ENCODE measurements around the gene GALNT9. TPM values are rescaled to one million over a fixed set of nuclear protein-coding genes. Genes with fewer than 3 reads are reported as not detected.

GALNT9 gene
- total and polyA plus RNA-seq, 4 experiments from 2014 or later, result 0.61 TPM; not detected in 3

DNA sequence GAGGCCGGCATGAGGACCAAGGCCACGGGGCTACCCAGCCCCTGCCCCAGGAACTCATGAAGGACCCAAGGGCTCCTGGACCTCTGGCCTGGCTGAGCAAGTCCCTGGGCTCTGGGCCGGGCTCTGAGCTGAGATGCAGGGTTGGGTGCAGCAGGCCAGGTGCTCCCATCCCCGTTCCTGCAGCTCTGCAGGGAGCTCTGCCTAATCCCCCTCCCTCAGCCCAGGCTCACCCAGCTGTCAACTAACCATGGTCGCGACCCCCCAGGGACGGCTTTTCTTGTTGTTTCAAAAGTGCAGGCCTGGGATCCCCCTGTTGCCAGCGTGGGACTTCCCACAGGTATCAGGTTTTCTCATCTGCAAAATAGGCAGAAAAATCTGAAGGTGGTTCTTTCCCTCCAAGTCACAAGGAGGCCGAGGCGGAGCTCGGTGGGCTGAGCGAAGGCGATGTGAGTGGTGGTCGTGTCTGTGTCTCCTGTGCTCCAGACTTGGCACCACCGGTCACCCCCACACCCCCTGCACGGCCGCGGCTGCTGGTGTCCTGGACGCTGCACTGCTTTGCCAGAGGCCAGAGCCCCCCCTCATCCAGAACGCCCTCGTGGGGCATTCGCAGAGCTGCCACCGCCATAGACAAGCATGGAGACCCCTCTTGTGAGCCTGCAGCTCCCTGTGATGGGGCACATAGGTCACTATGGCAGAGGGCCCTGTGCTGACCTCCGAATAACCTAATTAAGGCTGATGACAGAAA, 22.5 kb upstream of the GALNT9 start:
- no peaks in the 10 kb centered on the region for H3K27me3 ChIP-seq (ENCODE audit: insufficient read depth, low read length)
- Mint-ChIP-seq H3K9me3 (no peaks in the 10 kb centered on the region), H3K4me3 (no peak overlapping the region), H3K27me3 (peaks cover 5 to 7% of the 10 kb centered on the region in 2 donors), H3K27ac (no peak overlapping the region), H3K4me1 (no peaks in the 10 kb centered on the region), H3K36me3 (no peaks in the 10 kb centered on the region)
- no peak overlapping the region for H3K4me3 ChIP-seq (ENCODE audit: low read length in 2 of 2)
- CTCF ChIA-PET (ENCODE audit: partially characterized antibody), result no interaction called here
- POLR2A ChIA-PET (ENCODE audit: partially characterized antibody), result no interaction called here
- DNase-seq, result no peak
- no peaks in the 10 kb centered on the region for H3K4me1 ChIP-seq (ENCODE audit: insufficient read depth, low read length)
- no peaks in the 10 kb centered on the region for H3K9me3 ChIP-seq (ENCODE audit: control insufficient read depth in 1 of 2, low read length in 2 of 2)
- H3K27ac ChIP-seq (ENCODE audit: low read depth, low read length), result no peak overlapping the region
- intact Hi-C loops (cut with micrococcal nuclease), result no loop called here
- no peaks in the 10 kb centered on the region for H3K36me3 ChIP-seq (ENCODE audit: insufficient read depth, low read length)

DNA sequence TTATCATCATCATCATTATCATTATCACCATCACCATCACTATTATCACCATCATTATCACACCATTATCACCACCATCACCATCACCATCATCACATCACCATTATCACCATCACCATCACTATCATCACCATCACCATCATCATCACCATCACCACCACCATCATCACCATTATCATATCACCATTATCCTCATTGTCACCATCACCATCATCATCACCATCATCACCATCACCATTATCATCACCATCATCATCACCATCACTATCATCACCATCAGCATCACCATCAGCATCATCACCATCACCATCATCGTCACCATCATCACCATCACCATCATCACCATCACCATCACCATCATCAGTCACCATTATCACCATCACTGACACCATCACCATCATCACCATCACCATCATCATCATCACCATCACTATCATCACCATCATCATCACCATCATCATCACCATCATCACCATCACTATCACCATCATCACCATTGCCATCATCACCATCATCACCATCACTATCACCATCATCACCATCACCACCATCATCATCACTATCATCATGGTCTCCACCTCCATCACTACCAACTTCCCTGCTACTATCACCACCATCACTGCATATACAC, 20.2 kb upstream of the GALNT9 start:
- Histone ChIP-seq H3K4me1 (ENCODE audit: insufficient read depth, low read length) (no peaks in the 10 kb centered on the region), H3K27ac (ENCODE audit: low read depth, low read length) (no peak overlapping the region), H3K9me3 (ENCODE audit: control insufficient read depth in 1 of 2, low read length in 2 of 2) (no peaks in the 10 kb centered on the region), H3K27me3 (ENCODE audit: insufficient read depth, low read length) (no peaks in the 10 kb centered on the region), H3K36me3 (ENCODE audit: insufficient read depth, low read length) (no peaks in the 10 kb centered on the region), H3K4me3 (ENCODE audit: low read length in 2 of 2) (no peak overlapping the region)
- Mint-ChIP-seq H3K36me3 (no peaks in the 10 kb centered on the region), H3K27me3 (peaks cover 6 to 7% of the 10 kb centered on the region in 2 donors), H3K27ac (no peak overlapping the region), H3K4me1 (no peaks in the 10 kb centered on the region), H3K4me3 (no peak overlapping the region), H3K9me3 (no peaks in the 10 kb centered on the region)
- ChIA-PET POLR2A (ENCODE audit: partially characterized antibody) (no interaction called here), CTCF (ENCODE audit: partially characterized antibody) (no interaction called here)
- intact Hi-C loops (cut with micrococcal nuclease), result no loop called here
- DNase-seq, result no peak

DNA sequence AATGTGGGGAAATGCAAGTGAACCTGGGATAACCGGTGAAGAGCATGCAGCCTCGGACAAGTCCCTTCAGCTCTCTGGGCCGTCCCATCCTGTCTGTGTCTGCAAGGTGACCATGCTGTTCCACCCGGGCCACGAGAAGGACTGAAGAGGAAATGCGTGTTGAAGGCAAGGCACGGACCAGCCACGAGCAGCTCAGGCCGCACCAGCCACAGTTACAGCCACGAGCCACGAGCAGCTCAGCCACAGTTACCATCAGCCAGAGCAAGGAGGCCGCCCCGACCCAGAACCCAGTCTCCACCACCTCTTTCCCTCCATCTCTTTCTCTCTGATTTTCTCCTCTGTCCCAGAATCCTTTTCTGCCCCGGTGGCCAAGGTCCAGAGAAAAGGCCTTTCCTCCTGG, 18.8 kb upstream of the GALNT9 start:
- ChIA-PET POLR2A (ENCODE audit: partially characterized antibody) (no interaction called here), CTCF (ENCODE audit: partially characterized antibody) (no interaction called here)
- no peaks in the 10 kb centered on the region for H3K36me3 ChIP-seq (ENCODE audit: insufficient read depth, low read length)
- H3K27me3 ChIP-seq (ENCODE audit: insufficient read depth, low read length), result no peaks in the 10 kb centered on the region
- H3K9me3 Mint-ChIP-seq, result no peaks in the 10 kb centered on the region
- no peaks in the 10 kb centered on the region for H3K36me3 Mint-ChIP-seq
- peaks cover 6 to 7% of the 10 kb centered on the region in 2 donors for H3K27me3 Mint-ChIP-seq
- H3K4me1 ChIP-seq (ENCODE audit: insufficient read depth, low read length), result no peaks in the 10 kb centered on the region
- no peaks in the 10 kb centered on the region for H3K9me3 ChIP-seq (ENCODE audit: control insufficient read depth in 1 of 2, low read length in 2 of 2)
- H3K4me3 ChIP-seq (ENCODE audit: low read length in 2 of 2), result no peak overlapping the region
- H3K4me1 Mint-ChIP-seq, result peaks cover 0 to under 1% (median under 1%) of the 10 kb centered on the region in 4 donors
- no peak overlapping the region for H3K4me3 Mint-ChIP-seq
- no peak overlapping the region for H3K27ac Mint-ChIP-seq
- no peak overlapping the region for H3K27ac ChIP-seq (ENCODE audit: low read depth, low read length)
- intact Hi-C loops (cut with micrococcal nuclease), result no loop called here
- no peak for DNase-seq

DNA sequence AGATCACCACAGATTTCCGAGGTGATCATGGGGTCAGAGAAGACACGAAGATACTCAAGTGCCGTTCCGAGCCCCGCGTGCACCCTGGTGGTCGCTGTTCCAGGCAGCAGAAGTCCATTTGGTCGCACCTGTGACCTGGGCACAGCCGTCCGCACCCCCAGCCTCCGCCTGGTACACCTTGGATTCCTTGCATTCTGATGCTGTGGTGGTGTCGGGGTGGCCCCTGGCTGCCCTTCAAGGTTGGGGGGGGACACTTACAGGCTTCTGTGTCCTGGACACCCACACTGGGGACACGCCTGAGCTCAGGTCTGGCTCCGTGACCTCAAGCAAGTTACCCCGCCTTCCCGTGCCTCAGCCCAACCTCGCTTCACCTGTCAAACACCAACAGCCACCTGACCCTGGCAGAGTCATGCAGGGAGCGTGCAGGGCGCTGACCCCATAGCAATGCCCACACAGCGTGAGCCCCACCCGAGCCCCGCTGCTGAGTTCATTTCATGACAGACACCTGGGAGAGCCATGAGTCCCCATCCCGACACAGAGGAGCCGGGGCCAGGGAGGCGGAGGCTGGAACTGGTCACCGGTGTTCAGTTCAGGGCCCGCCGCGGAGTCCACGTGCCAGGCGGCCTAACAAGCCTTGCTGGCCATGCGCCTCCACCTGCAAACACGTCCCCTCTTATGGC, 17.9 kb upstream of the GALNT9 start:
- H3K9me3 ChIP-seq (ENCODE audit: control insufficient read depth in 1 of 2, low read length in 2 of 2), result peaks cover 0 to 3% of the 10 kb centered on the region in 2 donors
- intact Hi-C loops (cut with micrococcal nuclease), result no loop called here
- no peaks in the 10 kb centered on the region for H3K36me3 ChIP-seq (ENCODE audit: insufficient read depth, low read length)
- H3K4me1 ChIP-seq (ENCODE audit: insufficient read depth, low read length), result no peaks in the 10 kb centered on the region
- no peak overlapping the region for H3K4me3 ChIP-seq (ENCODE audit: low read length in 2 of 2)
- H3K27ac Mint-ChIP-seq, result no peak overlapping the region
- ChIA-PET CTCF (ENCODE audit: partially characterized antibody) (no interaction called here), POLR2A (ENCODE audit: partially characterized antibody) (no interaction called here)
- no peak for DNase-seq
- no peak overlapping the region for H3K27ac ChIP-seq (ENCODE audit: low read depth, low read length)
- no peaks in the 10 kb centered on the region for H3K27me3 ChIP-seq (ENCODE audit: insufficient read depth, low read length)
- H3K36me3 Mint-ChIP-seq, result no peaks in the 10 kb centered on the region
- H3K27me3 Mint-ChIP-seq, result peaks cover 7 to 12% of the 10 kb centered on the region in 2 donors
- H3K4me1 Mint-ChIP-seq, result peaks cover 4 to 7% (median 7%) of the 10 kb centered on the region in 4 donors
- no peaks in the 10 kb centered on the region for H3K9me3 Mint-ChIP-seq
- no peak overlapping the region for H3K4me3 Mint-ChIP-seq

DNA sequence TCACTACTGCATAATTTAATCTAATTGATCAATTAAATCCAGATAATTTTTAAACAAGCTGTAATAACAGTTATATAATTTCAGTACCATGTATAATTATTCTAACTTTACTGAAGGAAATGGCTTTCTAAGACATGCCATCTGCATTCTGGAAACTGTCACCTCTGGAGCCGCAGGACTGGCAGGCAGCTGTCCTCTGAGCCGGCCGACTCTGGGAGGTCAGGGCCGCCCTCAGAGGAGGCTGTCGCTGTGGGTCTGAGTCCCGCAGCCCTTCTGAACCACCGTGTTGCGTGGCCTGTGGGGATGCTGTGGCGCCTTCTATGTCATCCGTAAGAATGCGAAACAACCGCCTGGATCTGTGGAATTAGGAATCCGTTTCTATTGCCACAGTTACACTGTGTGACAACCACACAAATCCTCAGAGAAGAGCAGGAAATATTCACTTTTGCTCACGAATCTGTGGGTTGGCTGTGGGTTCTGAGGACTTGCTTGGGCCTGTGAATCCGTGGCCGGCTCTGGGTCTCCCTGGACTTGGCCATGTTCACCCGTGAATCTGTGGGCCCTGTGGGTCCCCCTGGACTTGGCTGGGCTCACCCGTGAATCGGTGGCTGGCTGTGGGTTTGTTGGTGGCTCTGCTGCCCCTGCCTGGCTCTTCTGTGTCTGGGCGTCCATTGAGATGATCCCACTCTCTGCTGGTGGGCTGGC, 17.2 kb upstream of the GALNT9 start:
- DNase-seq, result no peak
- Histone ChIP-seq H3K4me3 (ENCODE audit: low read length in 2 of 2) (no peak overlapping the region), H3K27me3 (ENCODE audit: insufficient read depth, low read length) (no peaks in the 10 kb centered on the region), H3K36me3 (ENCODE audit: insufficient read depth, low read length) (no peaks in the 10 kb centered on the region), H3K9me3 (ENCODE audit: control insufficient read depth in 1 of 2, low read length in 2 of 2) (peaks cover 0 to 3% of the 10 kb centered on the region in 2 donors), H3K4me1 (ENCODE audit: insufficient read depth, low read length) (no peaks in the 10 kb centered on the region), H3K27ac (ENCODE audit: low read depth, low read length) (no peak overlapping the region)
- POLR2A ChIA-PET (ENCODE audit: partially characterized antibody), result interaction anchor here (0.6 kb wide), 1 partner anchor 350 kb away, joined by 3 read pairs; no protein-coding TSS in a partner anchor
- H3K9me3 Mint-ChIP-seq, result no peaks in the 10 kb centered on the region
- intact Hi-C loops (cut with micrococcal nuclease), result no loop called here
- peaks cover 5 to 8% (median 7%) of the 10 kb centered on the region in 4 donors for H3K4me1 Mint-ChIP-seq
- CTCF ChIA-PET (ENCODE audit: partially characterized antibody), result no interaction called here
- H3K27ac Mint-ChIP-seq, result no peak overlapping the region
- H3K27me3 Mint-ChIP-seq, result peaks cover 6 to 7% of the 10 kb centered on the region in 2 donors
- no peak overlapping the region for H3K4me3 Mint-ChIP-seq
- H3K36me3 Mint-ChIP-seq, result no peaks in the 10 kb centered on the region

DNA sequence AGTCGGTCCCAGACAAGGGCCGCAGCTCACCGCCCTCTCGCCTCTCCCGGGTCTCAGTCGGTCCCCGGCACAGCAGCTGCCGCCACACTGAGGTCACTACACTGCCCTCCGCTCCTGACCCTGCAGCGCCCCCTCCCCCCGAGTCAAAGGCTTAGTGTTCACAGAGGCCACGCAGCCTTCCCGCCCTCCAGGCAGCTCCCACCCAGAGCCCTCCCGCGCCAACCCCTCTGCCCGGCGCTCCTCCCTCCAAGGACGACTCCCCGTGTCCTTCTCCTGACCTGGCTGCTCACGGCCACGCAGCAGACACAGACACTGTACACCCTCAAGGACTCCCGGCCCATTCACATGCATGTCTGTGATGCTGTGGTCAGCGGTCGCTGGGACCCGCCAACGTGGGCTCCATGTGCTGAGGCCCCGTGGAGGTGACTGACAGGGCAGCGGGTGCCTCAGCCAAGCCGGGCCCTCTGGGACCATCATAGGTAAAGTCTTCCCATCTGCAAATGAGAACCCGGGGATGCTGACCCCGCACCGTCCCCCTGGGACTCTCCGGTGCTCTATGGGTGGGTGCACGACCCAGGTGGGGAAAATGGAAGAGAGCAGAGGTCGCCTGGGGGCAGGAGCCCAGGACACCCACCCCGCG, 16.3 kb upstream of the GALNT9 start:
- Mint-ChIP-seq H3K4me3 (no peak overlapping the region), H3K4me1 (peaks cover 5 to 8% (median 7%) of the 10 kb centered on the region in 4 donors), H3K27me3 (peaks cover 4 to 9% of the 10 kb centered on the region in 2 donors), H3K36me3 (no peaks in the 10 kb centered on the region), H3K27ac (no peak overlapping the region), H3K9me3 (no peaks in the 10 kb centered on the region)
- no peaks in the 10 kb centered on the region for H3K36me3 ChIP-seq (ENCODE audit: insufficient read depth, low read length)
- no peak overlapping the region for H3K27ac ChIP-seq (ENCODE audit: low read depth, low read length)
- ChIA-PET POLR2A (ENCODE audit: partially characterized antibody) (no interaction called here), CTCF (ENCODE audit: partially characterized antibody) (no interaction called here)
- no peak for DNase-seq
- H3K4me1 ChIP-seq (ENCODE audit: insufficient read depth, low read length), result no peaks in the 10 kb centered on the region
- intact Hi-C loops (cut with micrococcal nuclease), result no loop called here
- no peak overlapping the region for H3K4me3 ChIP-seq (ENCODE audit: low read length in 2 of 2)
- peaks cover 0 to 3% of the 10 kb centered on the region in 2 donors for H3K9me3 ChIP-seq (ENCODE audit: control insufficient read depth in 1 of 2, low read length in 2 of 2)
- H3K27me3 ChIP-seq (ENCODE audit: insufficient read depth, low read length), result no peaks in the 10 kb centered on the region

DNA sequence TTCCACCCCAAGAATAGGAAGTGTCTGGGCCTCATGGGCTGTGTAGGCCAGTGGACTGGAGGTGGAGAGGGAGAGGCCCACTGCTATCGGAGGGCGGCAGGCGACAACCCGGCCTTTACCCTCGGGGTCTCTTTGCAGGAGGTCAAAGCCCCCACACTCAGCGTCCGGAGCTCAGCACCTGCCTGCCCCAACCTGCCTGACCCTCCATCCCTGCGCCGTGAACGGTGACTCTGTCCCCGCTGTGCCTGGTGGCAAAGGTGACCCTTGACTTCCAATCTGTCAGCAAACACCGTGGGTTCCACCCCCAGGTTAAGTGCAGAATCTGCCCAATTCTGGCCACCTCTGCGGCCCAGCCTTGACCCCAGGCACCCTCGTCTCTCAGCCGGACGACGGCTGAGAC, 15.7 kb upstream of the GALNT9 start:
- ChIA-PET CTCF (ENCODE audit: partially characterized antibody) (no interaction called here), POLR2A (ENCODE audit: partially characterized antibody) (no interaction called here)
- DNase-seq, result no peak
- Histone ChIP-seq H3K4me1 (ENCODE audit: insufficient read depth, low read length) (no peaks in the 10 kb centered on the region), H3K4me3 (ENCODE audit: low read length in 2 of 2) (no peak overlapping the region), H3K27ac (ENCODE audit: low read depth, low read length) (no peak overlapping the region), H3K9me3 (ENCODE audit: control insufficient read depth in 1 of 2, low read length in 2 of 2) (peaks cover 0 to 3% of the 10 kb centered on the region in 2 donors), H3K36me3 (ENCODE audit: insufficient read depth, low read length) (no peaks in the 10 kb centered on the region), H3K27me3 (ENCODE audit: insufficient read depth, low read length) (no peaks in the 10 kb centered on the region)
- peaks cover 4 to 9% of the 10 kb centered on the region in 2 donors for H3K27me3 Mint-ChIP-seq
- H3K4me3 Mint-ChIP-seq, result no peak overlapping the region
- no peaks in the 10 kb centered on the region for H3K9me3 Mint-ChIP-seq
- no peaks in the 10 kb centered on the region for H3K36me3 Mint-ChIP-seq
- intact Hi-C loops (cut with micrococcal nuclease), result no loop called here
- peaks cover 5 to 8% (median 7%) of the 10 kb centered on the region in 4 donors for H3K4me1 Mint-ChIP-seq
- H3K27ac Mint-ChIP-seq, result no peak overlapping the region

Data from CD4-positive, alpha-beta memory T cell (primary cell).